NB4 (cell line): ENCODE measurements around the gene PHF21B.

Experiments
- CTCF ChIP-seq: IDR thresholded peaks from one replicate; pipeline ENCODE4 v1.5.1; 2012; ENCODE audit warnings: low read depth, low read length
- MAX ChIP-seq: IDR thresholded peaks from 2 replicates; pipeline ENCODE4 v1.6.1; 2011; ENCODE audit warnings: low read depth, low read length
- MYC ChIP-seq: IDR thresholded peaks from 2 replicates; pipeline ENCODE4 v1.6.1; 2011; ENCODE audit warnings: low read depth, low read length
- POLR2A ChIP-seq: IDR thresholded peaks from 2 replicates; pipeline ENCODE4 v1.6.1; 2011; ENCODE audit warnings: mild to moderate bottlenecking; ENCODE audit not compliant: insufficient read length; ENCODE audit errors: extremely low read depth

DNA sequence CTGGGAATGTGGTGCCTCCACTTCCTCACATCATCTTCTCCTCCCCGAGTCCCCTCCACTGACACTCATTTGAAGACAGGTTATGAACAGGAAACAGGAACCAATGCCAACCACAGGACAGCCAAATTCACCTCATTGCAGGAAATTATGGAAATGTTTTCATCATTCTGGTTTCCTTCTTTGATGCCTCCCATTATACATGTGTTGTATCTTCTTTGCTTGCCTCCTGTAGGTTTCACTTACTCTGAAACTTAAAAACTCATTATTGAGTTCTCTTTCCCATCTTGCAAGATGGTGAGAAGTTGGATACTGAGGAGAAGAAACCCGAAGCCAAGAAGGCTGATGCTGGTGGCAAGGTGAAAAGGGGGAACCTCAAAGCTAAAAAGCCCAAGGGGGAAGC is 108.5 kb downstream of the PHF21B start:
- no peak for TF ChIP-seq CTCF
- TF ChIP-seq POLR2A = no peak
- TF ChIP-seq MAX = no peak
- no peak for TF ChIP-seq MYC
